ENCODE measurements around the gene TMEM223. TPM values are rescaled to one million over a fixed set of nuclear protein-coding genes. Genes with fewer than 3 reads are reported as not detected.
A peak's percentile ranks its signal among the peaks of the same experiment; 100 is the strongest.
"Not testable (repeated sequence)": the region's sequence is repeated elsewhere in the genome, so short reads cannot be mapped to it uniquely, and the experiment has no call there.

The TMEM223 gene, protein sequence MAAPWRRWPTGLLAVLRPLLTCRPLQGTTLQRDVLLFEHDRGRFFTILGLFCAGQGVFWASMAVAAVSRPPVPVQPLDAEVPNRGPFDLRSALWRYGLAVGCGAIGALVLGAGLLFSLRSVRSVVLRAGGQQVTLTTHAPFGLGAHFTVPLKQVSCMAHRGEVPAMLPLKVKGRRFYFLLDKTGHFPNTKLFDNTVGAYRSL
- total RNA-seq (10 to 100 TPM; 12.0 to 26.9 (median 13.1) TPM), polyA plus RNA-seq (10 to 100 TPM; 13.7 to 15.5 TPM)
- long read RNA-seq, donor 1, transcript TMEM223-201 (2 exons, 1,288 nt), result major isoform, 14 of 25 reads
- long read RNA-seq, donor 1, partial matches to known transcripts, result 0 of 25 reads
- long read RNA-seq, donor 1, other reads (novel, unspliced or antisense), result 8 of 25 reads
- long read RNA-seq, donor 2, transcript TMEM223-201 (2 exons, 1,288 nt), result major isoform, 14 of 188 reads
- long read RNA-seq, donor 2, partial matches to known transcripts, result 53 of 188 reads
- long read RNA-seq, donor 2, other reads (novel, unspliced or antisense), result 117 of 188 reads
- long read RNA-seq, donor 3, transcript TMEM223-201 (2 exons, 1,288 nt), result major isoform, 26 of 27 reads
- long read RNA-seq, donor 3, partial matches to known transcripts, result 0 of 27 reads
- long read RNA-seq, donor 3, other reads (novel, unspliced or antisense), result 1 of 27 reads

GRCh38 chr11:62791501-62792201 is at the start of gene TMEM223:
Gene TMEM223, minus strand, starts transcription at chr11:62792006. Its CDS starts 12 bp downstream, at chr11:62791994.
- TF ChIP-seq, protein P1, sequence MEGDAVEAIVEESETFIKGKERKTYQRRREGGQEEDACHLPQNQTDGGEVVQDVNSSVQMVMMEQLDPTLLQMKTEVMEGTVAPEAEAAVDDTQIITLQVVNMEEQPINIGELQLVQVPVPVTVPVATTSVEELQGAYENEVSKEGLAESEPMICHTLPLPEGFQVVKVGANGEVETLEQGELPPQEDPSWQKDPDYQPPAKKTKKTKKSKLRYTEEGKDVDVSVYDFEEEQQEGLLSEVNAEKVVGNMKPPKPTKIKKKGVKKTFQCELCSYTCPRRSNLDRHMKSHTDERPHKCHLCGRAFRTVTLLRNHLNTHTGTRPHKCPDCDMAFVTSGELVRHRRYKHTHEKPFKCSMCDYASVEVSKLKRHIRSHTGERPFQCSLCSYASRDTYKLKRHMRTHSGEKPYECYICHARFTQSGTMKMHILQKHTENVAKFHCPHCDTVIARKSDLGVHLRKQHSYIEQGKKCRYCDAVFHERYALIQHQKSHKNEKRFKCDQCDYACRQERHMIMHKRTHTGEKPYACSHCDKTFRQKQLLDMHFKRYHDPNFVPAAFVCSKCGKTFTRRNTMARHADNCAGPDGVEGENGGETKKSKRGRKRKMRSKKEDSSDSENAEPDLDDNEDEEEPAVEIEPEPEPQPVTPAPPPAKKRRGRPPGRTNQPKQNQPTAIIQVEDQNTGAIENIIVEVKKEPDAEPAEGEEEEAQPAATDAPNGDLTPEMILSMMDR (IDR thresholded peaks at IDR 0.05), result peak in 1 of 3 donors; percentile 17
- TF ChIP-seq EP300 (IDR thresholded peaks at IDR 0.05) (no peak), POLR2A (IDR thresholded peaks at IDR 0.05) (no peak)
- WGBS, 3 donors, result 0 to 1% (median 0%) methylated on average over 51 to 58 of the region's 58 CpGs
- peak; percentile 80 to 91 (median 86) for DNase-seq
- Histone ChIP-seq H3K4me3 (peak within 1 kb of the TSS; percentile 83), H3K9me3 (no peaks in the 10 kb centered on the region), H3K4me1 (ENCODE audit: insufficient read depth) (no peaks in the 10 kb centered on the region), H3K36me3 (no peaks in the 10 kb centered on the region), H3K27me3 (no peaks in the 10 kb centered on the region), H3K27ac (peak within 1 kb of the TSS in 1 of 2 donors; percentile 47)
- intact Hi-C loops (cut with DNase I), result loop anchor here in 1 of 4 donors (2.0 kb wide), 1 partner anchor 69 kb away; no protein-coding TSS in a partner anchor

- Histone ChIP-seq H3K27ac (peak overlapping the region; percentile 95 to 98), H3K4me3 (peak overlapping the region; percentile 87)
- peak; percentile 75 to 84 (median 78) for DNase-seq
- not testable (repeated sequence) for H3K27me3 ChIP-seq; H3K4me1 ChIP-seq (ENCODE audit: insufficient read depth); H3K36me3 ChIP-seq; H3K9me3 ChIP-seq
- WGBS, 3 donors, result 0 to 2% (median 1%) methylated on average over 41 of the region's 41 CpGs
- peak; percentile 22 for TF ChIP-seq POLR2A (IDR thresholded peaks at IDR 0.05)
- intact Hi-C loops (cut with DNase I), result loop anchor here in 1 of 4 donors (5.0 kb wide), 1 partner anchor 114 kb away; the partner anchor contains the start of genes HNRNPUL2 and TTC9C
Measured at GRCh38 chr11:62840721-62841360, 49.0 kb upstream of the TMEM223 start.

- intact Hi-C loops (cut with DNase I), result no loop called here
- Histone ChIP-seq H3K27ac (peak within 1 kb of the TSS; percentile 95 to 98), H3K36me3 (no peaks in the 10 kb centered on the region), H3K4me3 (peak within 1 kb of the TSS; percentile 87), H3K9me3 (no peaks in the 10 kb centered on the region), H3K4me1 (ENCODE audit: insufficient read depth) (no peaks in the 10 kb centered on the region), H3K27me3 (no peaks in the 10 kb centered on the region)
- DNase-seq, result peak; percentile 91 to 95 (median 92)
- WGBS, 3 donors, result 0% methylated on average over 33 to 62 of the region's 62 CpGs
- TF ChIP-seq POLR2A (IDR thresholded peaks at IDR 0.05), result peak; percentile 94
- TF ChIP-seq, protein P1 (IDR thresholded peaks at IDR 0.05), result no peak
- no peak for TF ChIP-seq EP300 (IDR thresholded peaks at IDR 0.05)
Measured at GRCh38 chr11:62839050-62839945, 47.5 kb upstream of the TMEM223 start, which contains the start of gene WDR74. Gene WDR74, minus strand, starts transcription at chr11:62839590. Its CDS starts 20 bp downstream, at chr11:62839570.

DNA sequence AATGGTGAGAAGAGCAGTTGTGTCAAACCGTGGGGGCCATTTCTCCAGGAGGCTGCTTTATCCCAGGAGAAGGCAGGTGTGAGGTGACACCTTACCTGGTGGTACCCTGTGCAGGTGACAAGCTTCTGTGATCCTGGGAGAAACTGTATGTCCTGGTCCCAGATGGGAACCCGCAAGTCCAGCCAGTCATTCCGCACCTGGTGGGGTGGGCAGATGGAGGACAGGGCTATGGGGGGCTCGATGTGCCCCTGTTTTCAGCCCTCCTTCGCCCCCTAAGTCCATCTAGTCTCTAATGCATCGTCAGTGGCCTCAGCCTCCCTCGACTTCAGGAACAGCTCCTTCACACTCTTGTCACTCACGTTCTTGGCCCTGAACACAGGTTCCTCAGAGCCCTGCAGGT is 43.5 kb upstream of the TMEM223 start:
- Histone ChIP-seq H3K27ac (no peak overlapping the region), H3K36me3 (no peaks in the 10 kb centered on the region), H3K27me3 (no peaks in the 10 kb centered on the region), H3K4me3 (no peak overlapping the region), H3K9me3 (no peaks in the 10 kb centered on the region), H3K4me1 (ENCODE audit: insufficient read depth) (peaks cover 3% of the 10 kb centered on the region)
- TF ChIP-seq, protein P1 (IDR thresholded peaks at IDR 0.05), result no peak
- no peak for TF ChIP-seq POLR2A (IDR thresholded peaks at IDR 0.05)
- no peak for TF ChIP-seq EP300 (IDR thresholded peaks at IDR 0.05)
- WGBS, 3 donors, result 77 to 87% (median 82%) methylated on average over 8 of the region's 8 CpGs
- intact Hi-C loops (cut with DNase I), result no loop called here
- DNase-seq, result no peak
